Stimulated activated naive CD4-positive, alpha-beta T cell (primary cell): Measurements from ENCODE around the gene OLFML2B.

Experiments
- DNase-seq, 6 experiments: peaks; one replicate each; lab custom pipeline; 2025; lab: John Stamatoyannopoulos, UW

The OLFML2B gene

DNA sequence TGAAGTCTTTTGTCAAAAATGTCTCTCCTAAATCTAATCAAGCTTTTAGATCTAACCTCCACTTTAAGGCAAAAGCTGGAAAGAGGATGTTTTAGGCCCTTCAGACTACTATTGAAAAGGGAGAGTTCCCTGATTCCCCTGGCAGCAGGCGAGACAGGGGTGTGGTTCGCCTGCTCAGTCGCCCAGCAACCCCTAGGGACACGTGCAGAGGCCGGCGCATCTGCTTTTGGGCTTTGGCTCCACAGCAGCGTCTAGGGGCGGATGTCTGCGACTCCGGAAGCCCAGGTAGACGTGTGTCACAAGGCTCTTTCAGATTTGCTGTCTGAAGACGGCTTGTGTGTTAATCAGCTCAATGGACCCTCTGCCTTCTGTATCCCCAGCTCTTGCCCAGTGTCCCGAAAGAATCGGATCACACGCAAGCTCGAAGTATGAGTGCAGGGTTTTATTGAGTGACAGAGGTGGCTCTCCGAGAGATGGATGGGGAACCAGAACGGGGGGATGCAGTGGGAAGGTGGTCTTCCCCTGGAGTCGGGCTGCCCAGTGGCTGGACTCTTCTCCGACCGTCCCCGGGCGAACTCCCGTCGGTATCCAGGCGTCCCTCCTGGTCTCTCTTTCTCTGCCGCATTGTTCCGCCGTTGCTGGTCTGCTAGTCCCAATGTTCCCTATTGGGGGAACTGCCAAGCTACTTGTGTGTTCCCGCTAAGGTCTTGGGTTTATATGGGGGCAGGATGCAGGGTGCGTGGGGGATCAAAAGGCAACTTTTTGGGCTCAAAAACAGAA, 45.5 kb downstream of the OLFML2B start:
- DNase-seq, result no peak

- DNase-seq, result no peak
Observed at GRCh38 chr1:161973924-161974845, 49.5 kb downstream of the OLFML2B start.

DNA sequence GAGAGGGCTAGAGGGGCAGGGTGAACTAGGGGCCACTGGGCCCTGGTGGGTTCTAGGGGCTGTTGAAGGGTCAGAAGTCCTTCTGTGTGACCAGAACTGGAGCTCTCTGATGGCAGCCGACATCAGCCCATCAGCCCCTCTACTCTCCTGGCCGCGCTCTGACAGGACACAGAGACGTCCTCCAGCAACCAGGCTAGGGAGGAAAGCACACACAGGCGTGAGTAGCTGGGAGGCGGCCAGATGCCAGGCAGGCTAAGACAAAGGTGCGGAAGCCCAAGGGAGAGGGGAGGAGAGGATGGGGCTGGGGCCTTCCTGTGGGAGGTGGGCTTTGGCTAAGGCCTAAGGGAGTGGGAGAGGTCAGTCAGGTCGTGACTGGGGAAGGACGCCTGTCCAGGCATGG, 50.8 kb downstream of the OLFML2B start:
- no peak for DNase-seq

DNA sequence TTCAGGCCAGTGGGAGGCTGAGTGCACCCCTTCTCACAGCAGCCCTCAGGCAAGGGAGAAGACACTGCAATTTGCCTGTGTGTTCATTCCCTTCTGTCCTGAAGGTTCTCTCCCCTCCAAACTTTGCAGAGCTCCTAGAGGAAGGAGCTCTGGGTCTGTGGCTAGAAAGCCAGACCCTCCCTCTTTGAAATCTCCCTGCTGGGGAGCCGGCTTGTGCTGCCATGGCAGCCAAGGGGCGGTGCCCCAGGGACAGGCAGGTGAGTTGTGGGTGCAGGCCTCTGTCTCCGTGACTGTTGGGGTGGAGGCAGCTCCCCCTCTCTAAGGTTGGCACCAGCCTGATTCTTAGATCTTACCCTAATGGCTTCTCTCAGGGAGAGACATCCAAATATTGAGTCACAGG, 53.0 kb downstream of the OLFML2B start:
- no peak for DNase-seq

DNA sequence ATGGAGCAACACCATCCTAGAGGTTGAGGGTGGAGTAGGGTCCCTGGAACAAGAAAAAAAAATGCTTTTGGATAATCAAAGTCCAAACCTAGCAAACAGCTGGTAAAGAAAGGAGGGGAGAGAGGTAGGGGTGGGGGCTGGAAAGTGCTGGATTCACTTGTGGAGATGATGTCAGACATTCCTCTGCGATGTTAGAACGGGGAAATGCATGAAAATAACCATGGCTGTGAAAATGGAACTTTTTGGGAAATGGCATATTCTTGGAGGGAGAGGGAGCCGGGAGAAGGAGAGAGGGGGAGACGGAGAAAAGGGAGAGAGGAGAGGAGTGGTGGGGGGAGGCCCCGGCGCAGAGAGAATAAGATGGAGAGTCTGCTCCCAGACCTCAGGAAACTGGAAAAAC, 53.6 kb downstream of the OLFML2B start:
- no peak for DNase-seq

DNA sequence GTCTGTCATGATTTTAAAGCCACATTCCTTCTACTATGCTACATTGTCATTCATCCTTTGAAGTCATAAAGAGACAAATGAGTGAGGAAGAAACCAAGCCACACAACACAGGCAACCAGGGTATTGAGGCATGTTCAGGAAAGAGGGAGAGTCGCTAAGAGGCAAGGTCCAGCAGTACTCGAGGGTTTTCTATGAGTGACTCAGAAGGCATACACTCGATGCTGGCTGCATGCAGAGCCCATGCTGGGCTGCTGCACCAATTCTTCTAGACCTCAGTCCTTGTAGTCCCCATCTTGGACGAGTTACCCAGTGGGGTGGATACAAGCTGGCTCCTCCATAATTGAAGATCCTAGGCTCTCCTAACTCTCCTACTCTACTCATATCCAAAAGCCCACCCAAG, 57.6 kb downstream of the OLFML2B start:
- DNase-seq, result no peak

- peak in 1 of 6 experiments; percentile 15 for DNase-seq
Observed at GRCh38 chr1:161962091-161962887, 61.4 kb downstream of the OLFML2B start.

GRCh38 chr1:161958425-161958824, 65.2 kb downstream of the OLFML2B start:
- DNase-seq, result no peak

DNA sequence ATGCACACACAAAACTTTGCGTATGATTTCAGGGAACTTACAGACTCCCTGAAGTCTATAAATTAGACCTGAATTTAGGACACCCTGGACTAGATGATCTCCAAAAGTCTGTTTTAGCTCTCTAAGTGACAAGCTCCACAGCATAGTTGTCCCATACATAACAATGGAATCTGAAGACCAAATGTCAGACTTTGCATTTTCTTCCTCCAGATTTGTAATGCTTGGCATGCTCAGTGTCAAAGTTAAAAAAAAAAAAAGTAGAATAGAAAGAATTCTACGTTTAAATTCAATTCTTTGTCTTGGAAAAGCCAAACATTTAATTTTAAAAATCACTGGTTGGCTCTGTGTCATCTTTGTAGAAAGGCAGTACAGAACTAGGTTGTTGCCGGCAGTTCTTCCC, 66.7 kb downstream of the OLFML2B start:
- no peak for DNase-seq

DNA sequence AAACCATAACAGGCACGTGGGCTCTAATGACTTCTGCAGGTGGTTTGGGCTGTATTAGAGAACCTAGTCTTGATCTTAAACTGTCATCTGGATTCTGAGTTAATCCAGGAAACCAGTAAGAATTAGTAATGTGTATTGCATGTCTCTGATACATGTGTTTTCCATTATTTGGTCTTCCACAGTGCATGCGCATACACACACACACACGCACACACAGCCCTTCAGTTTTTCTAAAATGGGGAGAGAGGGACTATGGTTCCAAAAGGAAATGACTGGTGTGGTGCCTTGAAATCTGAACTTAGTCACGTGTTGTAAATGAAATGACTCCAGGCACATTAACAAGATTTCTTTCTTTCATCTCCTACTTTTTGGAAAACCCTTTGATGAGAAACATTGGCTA, 67.6 kb downstream of the OLFML2B start:
- no peak for DNase-seq

DNA sequence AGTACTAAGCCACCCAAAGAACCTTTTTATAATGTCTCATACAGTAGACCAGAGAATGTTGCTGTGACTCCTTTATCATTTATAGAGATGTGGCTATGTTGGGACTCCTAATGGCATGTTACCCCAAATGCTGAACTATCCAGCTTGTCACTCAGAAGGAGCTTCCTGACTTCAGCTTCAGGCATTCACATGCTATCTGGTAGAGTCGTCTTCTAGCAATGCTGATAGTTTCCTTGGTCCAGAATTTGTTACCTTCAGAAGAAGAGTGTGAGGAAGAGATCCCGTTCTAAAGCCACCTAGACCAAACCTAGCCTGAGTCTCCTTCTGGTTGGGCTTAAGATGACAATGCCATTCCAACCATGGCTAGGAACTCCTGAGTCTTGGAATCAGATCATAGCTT, 68.1 kb downstream of the OLFML2B start:
- DNase-seq, result no peak

DNA sequence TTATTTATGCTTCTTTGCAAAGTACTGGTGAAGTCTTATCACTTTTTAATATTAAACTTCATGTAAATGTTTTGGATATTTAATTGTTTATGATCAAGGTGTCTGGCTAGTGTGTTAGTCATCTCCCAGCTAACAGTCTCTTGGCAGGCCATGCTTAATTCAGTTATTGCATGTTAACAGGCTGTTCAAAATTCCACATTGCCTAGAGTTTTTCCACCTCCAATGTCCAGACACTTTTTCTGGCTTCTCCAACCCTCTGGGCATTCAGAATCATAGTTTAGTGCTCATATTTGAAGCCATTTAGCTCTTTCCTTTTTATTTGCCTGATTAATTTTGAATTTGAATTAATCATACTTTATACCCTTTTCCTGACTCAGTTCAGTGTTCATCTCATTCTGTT, 69.2 kb downstream of the OLFML2B start:
- DNase-seq, result no peak

DNA sequence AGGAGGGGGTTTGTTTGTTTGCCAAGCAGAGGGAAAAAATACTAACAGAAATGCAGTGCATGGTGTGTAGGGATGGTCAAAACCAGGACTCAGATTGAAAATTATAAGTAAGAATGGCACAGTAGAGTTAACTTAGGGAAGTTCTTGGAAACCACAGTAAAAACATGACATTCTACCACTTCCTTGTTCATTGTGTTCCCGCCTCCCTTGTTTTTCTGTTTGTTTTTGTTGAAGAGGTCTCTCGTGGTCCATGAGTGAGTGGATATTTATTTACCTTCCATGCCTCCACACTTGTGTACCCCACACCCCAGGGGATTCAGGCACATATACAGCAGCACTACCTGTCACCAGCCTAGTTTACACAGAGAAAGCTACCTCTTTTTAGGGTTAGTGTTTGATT, 69.6 kb downstream of the OLFML2B start:
- no peak for DNase-seq

GRCh38 chr1:161953256-161953920, 70.3 kb downstream of the OLFML2B start:
- DNase-seq, result no peak

DNA sequence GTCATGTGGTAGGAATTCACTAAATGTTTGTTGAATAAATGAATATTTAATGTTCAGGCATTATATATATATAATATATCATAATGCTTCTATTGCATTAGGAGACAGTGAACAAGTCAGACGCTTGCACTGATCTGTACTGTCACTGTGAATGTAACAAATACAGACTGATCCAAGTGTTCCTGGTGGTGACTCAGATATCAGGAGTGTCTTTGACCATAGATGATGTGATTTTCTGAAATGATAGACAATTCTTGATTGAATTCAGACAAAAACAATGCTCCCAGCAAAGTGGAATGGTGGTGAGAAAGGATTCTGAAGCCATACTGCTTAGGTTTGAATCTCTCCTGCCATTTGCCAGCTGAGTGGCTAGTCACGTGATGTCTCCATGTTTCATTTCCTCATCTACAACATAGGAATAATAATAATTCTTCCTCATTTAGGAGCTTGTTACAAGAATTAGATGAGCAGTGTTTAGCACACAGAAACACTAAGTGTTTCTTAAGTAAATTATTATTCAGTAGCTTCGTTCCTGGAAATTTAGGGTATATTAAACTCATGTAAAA, 71.0 kb downstream of the OLFML2B start:
- DNase-seq, result no peak

GRCh38 chr1:161951646-161952045, 72.0 kb downstream of the OLFML2B start:
- no peak for DNase-seq

- DNase-seq, result no peak
Observed at GRCh38 chr1:161950377-161950776, 73.3 kb downstream of the OLFML2B start.

GRCh38 chr1:161949548-161949947, 74.1 kb downstream of the OLFML2B start:
- no peak for DNase-seq

DNA sequence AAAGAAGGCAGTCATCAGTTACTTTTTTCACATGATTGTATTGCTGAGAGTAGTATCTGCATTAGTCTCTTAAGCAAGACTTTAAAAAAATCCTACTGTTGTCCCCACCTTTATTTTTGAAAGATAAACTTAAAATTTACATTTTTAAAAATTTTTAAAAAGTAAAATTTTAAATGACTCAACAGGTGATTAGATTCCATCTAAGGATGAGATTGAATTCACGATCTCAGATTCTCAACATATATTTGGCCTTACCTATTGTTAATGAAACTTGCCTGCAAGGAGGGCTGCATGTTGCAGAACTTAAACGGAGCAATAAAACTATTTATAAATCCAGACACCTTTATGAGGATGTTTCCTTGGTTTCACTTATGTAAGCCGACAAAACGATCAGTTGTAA, 75.2 kb downstream of the OLFML2B start:
- DNase-seq, result no peak

DNA sequence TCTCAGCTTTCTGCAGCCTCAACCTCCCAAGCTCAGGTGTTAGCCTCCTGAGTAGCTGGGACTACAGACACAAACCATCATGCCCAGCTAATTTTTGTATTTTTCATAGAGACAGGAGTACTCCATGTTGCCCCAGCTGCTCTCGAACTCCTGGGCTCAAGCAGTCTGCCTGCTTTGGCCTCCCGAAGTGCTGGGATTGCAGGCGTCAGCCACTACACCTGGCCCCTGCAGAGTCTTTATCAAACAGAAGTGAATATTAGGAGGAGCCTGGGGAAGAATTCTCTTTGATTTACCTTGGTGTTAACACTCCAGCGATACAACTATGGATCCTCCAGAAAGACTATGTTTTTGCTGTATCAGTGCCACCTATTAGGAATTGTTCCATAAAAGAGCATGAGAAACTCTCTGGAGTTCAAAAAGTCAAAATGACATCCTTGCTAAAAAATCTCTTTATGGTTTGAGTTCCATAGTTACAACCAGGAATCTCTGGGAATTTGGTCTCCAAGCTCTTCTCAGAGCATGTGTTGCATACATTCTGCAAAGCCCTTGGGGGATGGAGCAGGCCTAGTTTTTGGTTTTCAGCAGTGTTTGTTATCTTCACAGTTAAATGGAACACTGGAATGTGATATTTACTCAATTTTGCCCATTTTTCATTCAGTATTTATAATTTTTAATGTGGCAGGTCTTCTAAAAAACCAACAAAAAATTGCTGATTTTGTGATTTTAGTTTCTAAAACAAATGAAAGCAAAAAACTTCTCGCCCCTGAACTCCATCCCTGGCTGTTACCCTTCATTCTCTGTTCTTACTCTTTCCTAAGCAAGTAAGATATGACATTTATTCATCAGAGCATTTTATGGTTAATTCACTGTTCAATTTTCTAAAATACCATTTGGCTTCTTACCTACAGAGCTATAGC, 77.3 kb downstream of the OLFML2B start:
- no peak for DNase-seq
